A673 (cell line): ENCODE measurements around the gene ADAM30. TPM values are rescaled to one million over a fixed set of nuclear protein-coding genes. Genes with fewer than 3 reads are reported as not detected.

ENCODE experiments used
- BruUV-seq: library from RNA; stranded (reverse); fragments of 400-500 nt; replicated peaks from 2 replicates; lab custom pipeline; 2021; lab: Mats Ljungman, UMichigan
- CTCF ChIA-PET: fragments of 300-600 bp; sonication (Branson Sonifier 250); formaldehyde crosslinking; loops from one replicate; lab custom pipeline; 2022; ENCODE audit warnings: antibody characterized with exemption; lab: Charles Lee
- POLR2A ChIA-PET: fragments of 300-600 bp; sonication (Branson Sonifier 250); formaldehyde crosslinking; loops from one replicate; lab custom pipeline; 2022; ENCODE audit warnings: antibody characterized with exemption; ENCODE audit not compliant: low non-redundant PET; lab: Charles Lee
- DNase-seq: peaks from one replicate; pipeline ENCODE4 v3.0.0-alpha.2; 2015; ENCODE audit warnings: low spot score
- H3K27ac ChIP-seq: fragments of 200-600 bp; sonication (generic); 2 replicates; pipeline ENCODE4 v1.5.1; 2016; ENCODE audit warnings: mixed run types, low read depth, mild to moderate bottlenecking, mixed read lengths, antibody characterized with exemption, low read length; ENCODE audit not compliant: poor library complexity, severe bottlenecking
- H3K27me3 ChIP-seq: fragments of 200-600 bp; sonication (generic); replicated peaks from 2 replicates; pipeline ENCODE4 v1.6.1; 2017; ENCODE audit warnings: mixed run types, low read depth, mild to moderate bottlenecking, mixed read lengths, antibody characterized with exemption, low read length; ENCODE audit not compliant: insufficient read depth, poor library complexity
- H3K36me3 ChIP-seq: fragments of 200-600 bp; sonication (generic); 2 replicates; pipeline ENCODE4 v1.6.1; 2016; ENCODE audit warnings: mixed run types, mild to moderate bottlenecking, mixed read lengths, antibody characterized with exemption, low read length; ENCODE audit not compliant: insufficient read depth, poor library complexity, severe bottlenecking
- H3K4me1 ChIP-seq: fragments of 200-600 bp; sonication (generic); 2 replicates; pipeline ENCODE4 v1.6.1; 2017; ENCODE audit warnings: mixed run types, mild to moderate bottlenecking, mixed read lengths, antibody characterized with exemption, low read length; ENCODE audit not compliant: insufficient read depth, poor library complexity, severe bottlenecking
- H3K4me3 ChIP-seq: fragments of 200-600 bp; sonication (generic); 2 replicates; pipeline ENCODE4 v1.5.1; 2016; ENCODE audit warnings: low read depth, mixed run types, mild to moderate bottlenecking, mixed read lengths, low read length; ENCODE audit not compliant: poor library complexity, severe bottlenecking
- H3K9me3 ChIP-seq: fragments of 200-600 bp; sonication (generic); 2 replicates; pipeline ENCODE4 v1.6.1; 2016; ENCODE audit warnings: mixed run types, low read depth, mild to moderate bottlenecking, mixed read lengths, antibody characterized with exemption, low read length; ENCODE audit not compliant: poor library complexity, severe bottlenecking
- CTCF ChIP-seq: fragments of 300-800, 200-600 bp; sonication (generic); conservative IDR thresholded peaks from 2 replicates; pipeline ENCODE4 v1.5.1; 2017; ENCODE audit warnings: low read depth, mild to moderate bottlenecking, antibody characterized with exemption, low read length, moderate library complexity, mixed read lengths
- EZH2 ChIP-seq: fragments of 200-600 bp; sonication (generic); IDR thresholded peaks from 2 replicates; pipeline ENCODE4 v1.6.1; 2017; ENCODE audit warnings: borderline replicate concordance, low read depth, mild to moderate bottlenecking, mixed read lengths, antibody characterized with exemption, low read length; ENCODE audit not compliant: poor library complexity, severe bottlenecking
- intact Hi-C: fragments of 100-400 bp; cut with micrococcal nuclease; formaldehyde crosslinking; loops from one replicate; pipeline ENCODE4 v1.10.0; 2022; ENCODE audit not compliant: unreplicated experiment
- total RNA-seq: library from RNA; stranded (reverse); gene quantifications from 2 replicates; pipeline ENCODE4 v1.2.3, GENCODE V29; 2021

The ADAM30 gene
- total RNA-seq, 1 experiment from 2014 or later, result not detected

DNA sequence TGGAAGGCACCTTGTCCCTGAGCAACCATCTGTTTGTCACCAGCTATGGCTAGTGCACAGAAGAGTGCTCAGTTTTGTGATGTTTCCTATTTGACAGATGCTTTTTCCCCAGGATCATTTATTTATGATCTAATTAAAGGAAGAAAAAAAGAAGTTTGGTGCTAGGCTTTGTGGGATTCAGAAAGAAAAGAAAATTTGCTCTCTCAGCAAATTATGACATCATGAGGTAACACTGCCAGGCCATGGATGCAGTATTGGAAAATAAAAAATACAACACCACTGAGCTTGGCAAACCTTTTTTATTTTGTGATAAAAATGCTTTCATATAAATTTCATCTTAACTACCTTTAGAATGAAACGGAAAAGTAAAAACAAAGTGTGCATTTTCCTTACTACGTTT is 15.5 kb upstream of the ADAM30 start:
- TF ChIP-seq EZH2, result no peak
- no peak for TF ChIP-seq CTCF
- Histone ChIP-seq H3K4me1 (peaks cover 3% of the 10 kb centered on the region), H3K27ac (no peak overlapping the region), H3K4me3 (no peak overlapping the region), H3K27me3 (no peaks in the 10 kb centered on the region), H3K9me3 (no peaks in the 10 kb centered on the region), H3K36me3 (peaks cover 21% of the 10 kb centered on the region)
- CTCF ChIA-PET, result no interaction called here
- POLR2A ChIA-PET, result no interaction called here
- intact Hi-C loops, result no loop called here
- DNase-seq, result no peak
- no TSS peak for BruUV-seq

DNA sequence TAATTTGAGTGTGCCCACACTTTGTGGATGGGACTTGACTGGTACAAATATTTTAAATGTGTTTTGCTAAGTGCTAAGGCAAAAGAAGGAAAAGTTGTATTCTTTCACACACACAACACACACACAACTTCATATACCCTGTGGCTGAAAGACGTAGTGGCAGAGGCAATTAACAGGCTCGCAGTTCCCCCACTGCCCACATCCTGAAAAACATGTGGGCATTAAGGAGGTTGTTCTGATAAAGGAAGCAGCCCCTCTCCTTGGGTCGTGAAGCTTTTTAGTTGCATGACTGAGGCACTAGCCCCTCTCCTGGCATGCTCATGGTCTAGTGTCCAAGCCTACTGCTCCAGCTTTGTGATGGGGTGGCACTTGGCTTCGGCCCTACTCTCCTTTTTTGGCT is 14.3 kb upstream of the ADAM30 start:
- intact Hi-C loops, result no loop called here
- no TSS peak for BruUV-seq
- Histone ChIP-seq H3K4me3 (no peak overlapping the region), H3K4me1 (no peaks in the 10 kb centered on the region), H3K27me3 (no peaks in the 10 kb centered on the region), H3K9me3 (no peaks in the 10 kb centered on the region), H3K36me3 (peaks cover 10% of the 10 kb centered on the region), H3K27ac (no peak overlapping the region)
- TF ChIP-seq CTCF (no peak), EZH2 (no peak)
- no peak for DNase-seq
- ChIA-PET CTCF (no interaction called here), POLR2A (no interaction called here)

DNA sequence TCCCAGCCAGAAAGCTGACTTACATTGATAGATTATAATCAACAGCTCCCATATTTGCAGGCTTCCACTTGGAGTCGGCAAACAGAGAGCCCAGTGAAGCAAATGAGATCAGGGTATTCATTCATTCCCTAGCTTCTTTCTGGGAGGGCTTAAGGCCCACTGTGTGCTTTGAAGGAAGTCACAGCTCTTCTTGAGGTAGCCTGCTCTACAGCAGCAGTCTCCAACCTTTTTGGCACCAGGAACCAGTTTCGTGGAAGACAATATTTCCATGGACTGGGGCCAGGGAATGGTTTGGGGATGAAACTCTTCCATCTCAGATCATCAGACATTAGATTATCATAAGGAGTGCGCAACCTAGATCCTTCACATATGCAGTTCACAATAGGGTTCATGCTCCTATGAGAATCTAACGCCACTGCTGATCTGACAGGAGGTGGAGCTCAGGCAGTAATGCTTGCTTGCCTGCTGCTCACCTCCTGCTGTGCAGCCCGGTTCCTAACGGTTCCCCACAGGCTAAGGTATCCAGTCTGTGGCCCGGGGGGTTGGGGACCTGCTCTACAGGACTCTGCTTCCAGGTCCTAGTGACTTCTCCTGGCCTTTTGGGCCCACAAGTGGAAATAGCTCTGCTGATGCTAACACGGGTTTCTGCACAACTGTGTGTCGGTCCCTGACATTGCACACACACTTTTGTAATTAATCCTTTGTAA is 13.7 kb upstream of the ADAM30 start:
- Histone ChIP-seq H3K4me3 (no peak overlapping the region), H3K9me3 (no peaks in the 10 kb centered on the region), H3K36me3 (peaks cover 5% of the 10 kb centered on the region), H3K4me1 (no peaks in the 10 kb centered on the region), H3K27ac (no peak overlapping the region), H3K27me3 (no peaks in the 10 kb centered on the region)
- TF ChIP-seq EZH2 (no peak), CTCF (no peak)
- intact Hi-C loops, result no loop called here
- no TSS peak for BruUV-seq
- ChIA-PET CTCF (no interaction called here), POLR2A (no interaction called here)
- no peak for DNase-seq
